HL-60/S4 (cell line): ENCODE data around the gene KRI1.

ENCODE experiments used
- in situ Hi-C: fragments of 300-500 bp; cut with MboI; formaldehyde crosslinking; loops from 2 replicates; pipeline ENCODE4 v1.14.3; 2022; ENCODE audit warnings: low sequenced_read_pairs

Gene KRI1

GRCh38 chr19:10565567-10566407 is at the start of gene KRI1:
KRI1 (minus strand) TSS chr19:10566010; CDS start chr19:10565999, 11 bp downstream.
- in situ Hi-C loops: no loop called here

DNA sequence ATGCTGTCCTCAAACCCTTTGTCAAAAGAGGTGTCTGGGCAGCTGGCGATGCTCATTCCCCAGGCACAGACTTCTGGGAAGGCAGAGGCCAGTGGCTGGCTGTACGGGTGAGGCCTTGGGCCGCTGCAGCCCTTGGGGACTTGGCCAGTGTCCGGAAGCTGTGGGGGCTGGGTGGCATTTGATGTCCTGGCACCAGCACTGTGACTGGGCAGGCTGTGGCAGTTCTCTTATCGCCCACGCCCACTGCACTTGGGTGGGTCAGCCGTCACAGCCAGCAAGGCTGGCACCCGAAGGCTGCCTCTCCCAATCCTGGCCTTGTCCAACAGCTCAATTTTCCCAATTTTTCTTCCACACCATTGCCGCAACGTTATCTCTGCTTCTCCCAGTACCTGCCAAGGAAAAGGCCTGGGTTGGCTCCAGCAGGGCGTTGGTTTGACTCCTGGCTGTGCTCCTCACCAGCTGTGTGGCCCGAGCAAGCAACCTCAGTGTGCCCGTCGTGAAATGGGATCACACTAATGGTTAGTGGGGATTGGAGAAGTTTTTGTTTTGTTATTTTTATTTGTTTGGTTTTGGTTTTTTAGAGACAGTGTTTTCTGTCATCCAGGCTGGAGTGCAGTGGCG is 46.8 kb upstream of the KRI1 start:
- in situ Hi-C loops: no loop called here

- in situ Hi-C loops: no loop called here
Observed at GRCh38 chr19:10611907-10612306, 46.1 kb upstream of the KRI1 start.

GRCh38 chr19:10604460-10604980 is 38.7 kb upstream of the KRI1 start:
- in situ Hi-C loops: no loop called here

DNA sequence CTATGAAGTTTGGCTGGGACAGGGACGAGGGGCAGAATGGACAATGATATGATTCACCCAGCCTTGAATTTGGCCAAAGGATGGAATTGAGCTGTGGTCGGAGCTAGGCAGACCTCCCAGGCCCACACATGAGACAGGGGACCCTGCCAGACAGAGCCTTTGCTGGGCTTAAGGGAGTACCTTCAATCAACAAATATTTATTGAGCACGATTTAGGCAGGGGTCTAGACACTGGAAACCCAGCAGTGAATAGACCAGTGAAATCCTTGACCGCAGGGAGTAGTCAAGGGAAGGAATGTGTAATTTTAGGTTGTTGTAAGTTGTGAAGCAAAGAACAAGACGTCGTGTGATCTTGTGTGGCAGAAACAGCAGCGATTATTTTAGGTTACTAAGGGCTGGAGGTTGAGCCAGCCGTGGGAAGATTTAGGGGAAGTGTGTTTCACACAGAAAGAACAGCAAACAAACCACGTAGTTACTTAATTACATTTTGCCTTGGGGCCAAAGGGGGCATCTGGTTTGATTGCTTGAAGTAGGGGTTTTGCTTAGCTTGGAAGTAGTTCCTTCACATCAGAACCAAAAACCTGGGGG is 38.2 kb upstream of the KRI1 start:
- in situ Hi-C loops: no loop called here

DNA sequence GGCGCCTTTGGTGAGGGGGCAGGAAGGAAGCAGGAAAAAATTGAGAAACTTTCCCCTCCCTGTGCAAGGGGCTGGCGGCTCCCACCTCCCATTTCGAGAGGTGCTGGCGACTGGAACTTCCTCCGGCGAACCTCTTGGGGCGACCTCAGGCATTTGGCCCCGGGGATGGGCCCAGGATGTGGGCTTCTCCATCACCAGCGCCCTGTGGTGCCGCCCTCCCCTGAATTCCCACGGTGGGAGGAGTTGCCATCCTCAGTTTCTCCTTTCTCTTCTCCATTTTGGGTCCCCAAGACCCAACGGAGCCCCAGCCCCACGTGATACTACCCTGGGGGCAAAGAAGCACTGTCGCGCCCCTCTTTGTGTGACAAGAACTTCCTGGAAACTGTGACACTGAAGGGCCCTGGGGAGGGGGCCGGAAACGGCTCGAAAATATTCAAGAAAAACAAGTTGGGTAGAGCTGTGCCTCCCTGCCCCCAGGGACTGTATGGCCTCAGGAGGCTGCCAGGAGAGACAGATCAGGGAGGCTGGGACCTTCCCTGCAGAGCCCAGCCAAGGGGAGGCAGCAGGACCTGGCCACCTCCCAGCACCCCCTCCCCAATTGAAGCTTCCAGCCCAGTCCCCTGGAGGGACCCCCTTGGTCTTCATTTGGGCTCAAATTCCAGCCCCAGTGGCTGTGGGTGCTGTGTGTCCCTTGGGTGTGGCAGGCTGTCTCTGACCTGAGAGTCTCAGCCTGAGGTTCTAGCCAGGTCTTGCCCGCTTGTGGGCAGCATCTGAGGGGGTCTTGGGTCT is 37.5 kb upstream of the KRI1 start:
- in situ Hi-C loops: no loop called here

- in situ Hi-C loops: no loop called here
Observed at GRCh38 chr19:10602330-10603083, 36.7 kb upstream of the KRI1 start.

DNA sequence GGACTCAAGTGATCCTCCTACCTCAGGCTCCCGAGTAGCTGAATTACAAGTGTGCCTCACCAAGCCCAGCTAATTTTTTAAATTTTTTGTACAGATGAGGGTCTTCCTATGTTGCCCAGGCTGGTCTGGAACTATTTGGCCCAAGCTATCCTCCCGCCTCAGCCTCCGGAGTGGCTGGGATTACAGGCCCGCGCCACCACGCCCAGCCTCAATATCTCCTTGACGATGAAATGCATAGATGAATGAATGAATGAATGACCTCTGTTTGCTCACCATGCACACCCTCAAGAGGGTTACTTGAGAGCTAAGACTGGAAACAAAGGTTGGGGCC is 36.2 kb upstream of the KRI1 start:
- in situ Hi-C loops: no loop called here

DNA sequence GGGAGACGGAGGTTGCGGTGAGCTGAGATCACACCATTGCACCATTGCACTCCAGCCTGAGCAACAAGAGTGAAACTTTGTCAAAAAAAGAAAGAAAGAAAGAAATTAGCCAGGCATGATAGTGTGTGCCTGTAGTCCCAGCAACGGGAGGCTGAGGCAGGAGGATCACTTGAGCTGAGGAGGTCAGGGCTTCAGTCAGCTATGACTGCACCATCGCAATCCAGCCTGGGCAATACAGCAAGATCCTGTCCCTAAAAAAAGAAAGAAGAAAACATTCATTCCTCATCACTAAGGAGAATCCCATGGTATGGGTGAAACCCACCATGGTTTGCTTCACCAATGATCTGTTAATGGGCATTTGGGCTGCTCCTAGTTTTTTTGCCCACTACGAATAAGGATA is 34.3 kb upstream of the KRI1 start:
- in situ Hi-C loops: no loop called here

DNA sequence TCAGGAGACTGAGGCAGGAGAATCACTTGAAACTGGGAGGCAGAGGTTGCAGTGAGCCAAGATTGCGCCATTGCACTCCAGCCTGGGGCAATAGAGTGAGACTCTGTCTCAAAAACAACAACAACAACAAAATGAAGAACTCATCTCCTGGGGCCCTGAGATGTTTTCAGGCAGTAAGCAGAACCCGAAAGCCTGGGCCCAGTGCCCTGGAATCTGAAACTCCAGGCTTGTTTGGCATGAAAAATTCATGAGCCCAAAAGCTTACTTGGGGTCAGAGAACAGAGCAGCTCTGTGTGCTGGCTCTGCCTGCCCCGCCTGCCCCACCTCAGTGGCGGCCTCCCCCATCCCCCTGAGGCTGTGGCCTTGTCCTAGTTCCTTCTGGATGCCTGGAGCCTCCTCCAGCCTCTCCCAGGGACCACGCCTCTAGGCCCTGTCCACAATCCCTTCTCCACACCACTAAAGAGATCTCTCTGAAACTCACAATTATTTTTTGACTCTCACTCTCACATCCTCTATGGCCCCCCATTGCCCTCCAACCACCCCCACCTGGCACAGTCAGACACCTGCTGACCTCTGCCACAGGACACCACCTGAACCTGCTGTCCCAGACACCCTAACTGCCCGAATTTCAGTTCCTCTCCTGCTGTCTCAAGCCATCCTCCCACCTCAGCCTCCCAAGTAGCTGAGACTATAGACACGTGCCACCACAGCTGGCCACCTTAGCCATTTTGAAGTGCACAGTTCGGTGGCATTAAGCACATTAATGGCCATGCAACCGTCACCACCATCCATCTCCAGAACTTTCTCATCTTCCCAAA is 28.2 kb upstream of the KRI1 start:
- in situ Hi-C loops: no loop called here

- in situ Hi-C loops: no loop called here
Observed at GRCh38 chr19:10593148-10593547, 27.3 kb upstream of the KRI1 start.

DNA sequence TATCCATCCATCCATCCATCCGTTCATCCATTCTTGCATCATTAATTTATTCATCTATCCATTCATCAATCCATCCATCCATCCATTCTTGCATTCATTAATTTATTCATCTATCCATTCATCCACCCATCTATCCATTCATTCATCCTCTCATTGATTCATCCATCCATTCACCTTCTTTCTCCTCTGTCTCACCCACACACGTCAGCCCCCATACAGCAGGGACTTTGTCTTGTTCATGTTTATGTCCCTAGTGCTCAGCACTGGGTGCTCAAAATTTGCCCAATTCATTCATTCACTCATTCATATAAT is 22.0 kb upstream of the KRI1 start:
- in situ Hi-C loops: no loop called here

- in situ Hi-C loops: no loop called here
Observed at GRCh38 chr19:10587022-10587838, 21.4 kb upstream of the KRI1 start, which contains the start of gene AP1M2. AP1M2 (minus strand) TSS chr19:10587312; CDS start chr19:10587231, 81 bp downstream.

DNA sequence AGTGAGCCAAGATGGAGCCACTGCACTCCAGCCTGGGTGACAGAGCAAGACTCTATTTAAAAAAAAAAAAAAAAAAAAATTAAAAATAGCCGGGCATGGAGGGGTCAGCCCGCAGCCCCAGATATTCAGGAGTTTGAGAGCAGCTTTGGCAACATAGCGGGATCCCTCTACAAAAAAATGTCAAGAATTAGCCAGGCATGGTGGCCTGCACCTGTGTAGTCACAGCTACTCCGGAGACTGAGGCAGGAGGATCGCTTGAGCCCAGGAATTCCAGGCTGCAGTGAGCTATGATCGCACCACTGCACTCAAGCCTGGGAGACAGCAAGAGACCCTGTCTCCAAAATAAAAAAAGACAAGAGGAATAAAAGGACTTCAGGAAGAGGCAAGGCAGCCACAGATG is 20.6 kb upstream of the KRI1 start:
- in situ Hi-C loops: no loop called here

DNA sequence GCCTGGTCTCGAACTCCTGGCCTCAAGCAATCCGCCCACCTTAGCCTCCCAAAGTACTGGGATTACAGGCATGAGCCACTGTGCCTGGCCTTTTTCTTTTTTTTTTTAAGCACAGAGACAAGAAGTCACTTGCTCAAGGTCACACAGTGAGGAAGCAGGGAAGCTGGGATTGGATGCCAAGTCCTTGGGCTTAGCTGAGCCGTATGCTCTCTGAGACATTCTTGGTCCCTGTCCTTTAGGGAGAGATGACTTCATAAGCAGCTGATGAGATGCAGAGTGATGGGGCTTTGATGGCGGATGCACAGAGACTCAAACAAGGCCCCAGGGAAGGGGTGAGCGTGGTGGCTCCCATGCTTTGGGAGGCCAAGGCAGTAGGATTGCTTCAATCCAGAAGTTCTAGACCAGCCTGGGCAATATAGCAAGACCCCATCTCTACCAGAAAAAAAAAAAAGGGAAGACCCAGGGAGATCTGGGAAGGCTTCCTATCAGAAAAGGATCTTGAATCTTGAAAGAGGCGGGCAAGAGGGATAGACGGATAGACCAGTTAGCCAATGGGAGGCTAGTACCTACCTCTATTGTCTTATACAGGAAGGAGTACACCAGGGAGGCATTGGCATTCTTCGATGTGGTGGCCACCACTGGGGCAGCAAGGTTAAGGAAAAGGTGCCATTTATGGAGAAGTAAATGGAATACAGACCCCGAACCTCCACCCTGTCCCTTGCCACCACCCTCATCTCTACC is 17.4 kb upstream of the KRI1 start:
- in situ Hi-C loops: loop anchor here (5.0 kb wide), 1 partner anchor 59 kb away; no protein-coding TSS in a partner anchor

DNA sequence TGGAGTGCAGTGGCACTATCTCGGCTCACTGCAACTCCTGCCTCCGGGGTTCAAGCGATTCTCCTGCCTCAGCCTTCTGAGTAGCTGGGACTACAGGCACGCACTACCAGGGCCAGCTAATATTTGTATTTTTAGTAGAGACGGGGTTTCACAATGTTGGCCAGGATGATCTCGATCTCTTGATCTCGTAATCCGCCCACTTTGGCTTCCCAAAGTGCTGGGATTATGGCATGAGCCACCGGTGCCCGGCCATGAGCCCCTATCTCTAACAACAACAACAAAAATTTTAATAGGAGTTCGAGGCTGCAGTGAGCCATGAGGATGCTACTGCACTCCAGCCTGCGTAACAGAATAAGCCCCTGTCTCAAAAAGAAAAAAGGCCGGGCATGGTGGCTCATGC is 16.3 kb upstream of the KRI1 start:
- in situ Hi-C loops: loop anchor here (5.0 kb wide), 1 partner anchor 60 kb away; no protein-coding TSS in a partner anchor

GRCh38 chr19:10580979-10581631 is 15.3 kb upstream of the KRI1 start:
- in situ Hi-C loops: loop anchor here (5.0 kb wide), 1 partner anchor 61 kb away; no protein-coding TSS in a partner anchor
